Endothelial cell of umbilical vein (primary cell): Measurements from ENCODE around the gene KATNAL1. TPM values are rescaled to one million over a fixed set of nuclear protein-coding genes. Genes with fewer than 3 reads are reported as not detected.

Experiments used
- BruUV-seq: library from RNA; stranded (reverse); fragments of 400-500 nt; replicated peaks from 2 replicates; lab custom pipeline; 2021; lab: Mats Ljungman, UMichigan
- CTCF ChIA-PET: fragments of 300-600, 350-600 bp; sonication (Branson Sonifier 250); formaldehyde crosslinking; loops from one replicate; lab custom pipeline; 2021; ENCODE audit warnings: antibody characterized with exemption, inconsistent platforms; lab: Charles Lee
- POLR2A ChIA-PET: fragments of 300-600, 350-600 bp; sonication (Branson Sonifier 250); formaldehyde crosslinking; loops from one replicate; lab custom pipeline; 2021; ENCODE audit warnings: antibody characterized with exemption, inconsistent platforms; lab: Charles Lee
- DNase-seq: peaks from one replicate; pipeline ENCODE4 v3.0.0-alpha.2; 2011; ENCODE audit warnings: low read depth, low spot score
- FAIRE-seq: peaks from 2 replicates; lab custom pipeline; 2011; peaks lifted over from hg19 to GRCh38; lab: Jason Lieb, UNC
- H2AFZ ChIP-seq: 2 replicates; pipeline ENCODE4 v1.6.0; 2012; ENCODE audit warnings: low read depth, low read length, control low read depth, inconsistent platforms
- H3K27ac ChIP-seq: 2 replicates; pipeline ENCODE4 v1.5.1; 2011; ENCODE audit warnings: low read depth, mild to moderate bottlenecking, control low read depth, low read length, moderate library complexity; ENCODE audit not compliant: insufficient read depth
- H3K27me3 ChIP-seq, 2 experiments: 2 replicates each; pipeline versions ENCODE4 v1.6.0 to v1.6.1; 2011; ENCODE audit warnings: low read length in 2 of 2, mixed read lengths in 1 of 2; ENCODE audit not compliant: control insufficient read depth in 2 of 2, insufficient read depth in 2 of 2
- H3K36me3 ChIP-seq, 2 experiments: 2 replicates in 1 of 2; 3 replicates in 1 of 2; pipeline ENCODE4 v1.5.1; 2011; ENCODE audit warnings: low read length in 2 of 2, mild to moderate bottlenecking in 1 of 2, moderate library complexity in 1 of 2; ENCODE audit not compliant: control insufficient read depth in 2 of 2, insufficient read depth in 2 of 2; ENCODE audit errors: extremely low read depth in 1 of 2
- H3K4me1 ChIP-seq: 3 replicates; pipeline ENCODE4 v1.5.1; 2011; ENCODE audit warnings: mild to moderate bottlenecking, low read length; ENCODE audit not compliant: control insufficient read depth, insufficient read depth; ENCODE audit errors: extremely low read depth
- H3K4me2 ChIP-seq: 2 replicates; pipeline ENCODE4 v1.6.1; 2011; ENCODE audit warnings: low read length, control low read depth, mixed read lengths; ENCODE audit not compliant: insufficient read depth
- H3K4me3 ChIP-seq, 3 experiments: fragments of 200-600 bp in 1 of 3; sonication (generic), shearing (Covaris generic) in 1 of 3; replicated peaks in 1 of 3; 2 replicates each; pipeline ENCODE4 v1.5.1; 2011 to 2016; ENCODE audit warnings: control low read depth in 3 of 3, low read length in 3 of 3, mild to moderate bottlenecking in 2 of 3, inconsistent platforms in 1 of 3, low read depth in 1 of 3, moderate library complexity in 1 of 3; ENCODE audit not compliant: insufficient read depth in 1 of 3
- H3K79me2 ChIP-seq: 2 replicates; pipeline ENCODE4 v1.6.0; 2012; ENCODE audit warnings: low read length, inconsistent platforms; ENCODE audit not compliant: control insufficient read depth, insufficient read depth
- H3K9ac ChIP-seq: replicated peaks from 2 replicates; pipeline ENCODE3; 2011; ENCODE audit warnings: low read length, control low read depth; ENCODE audit not compliant: insufficient read depth; ENCODE audit errors: extremely low read depth
- H3K9me1 ChIP-seq: replicated peaks from 3 replicates; pipeline ENCODE4 v1.6.0; 2011; ENCODE audit warnings: mild to moderate bottlenecking, low read length; ENCODE audit not compliant: control insufficient read depth, insufficient read depth; ENCODE audit errors: extremely low read depth
- H3K9me3 ChIP-seq: replicated peaks from 2 replicates; pipeline ENCODE4 v1.5.1; 2012; ENCODE audit warnings: low read length, inconsistent platforms; ENCODE audit not compliant: control insufficient read depth, insufficient read depth
- H4K20me1 ChIP-seq: replicated peaks from 2 replicates; pipeline ENCODE3; 2011; ENCODE audit warnings: mild to moderate bottlenecking, low read length; ENCODE audit not compliant: control insufficient read depth, insufficient read depth; ENCODE audit errors: extremely low read depth
- EZH2 ChIP-seq: IDR thresholded peaks from 2 replicates; pipeline ENCODE4 v1.6.1; 2012; ENCODE audit warnings: borderline replicate concordance, low read depth, mild to moderate bottlenecking, moderate library complexity, low read length, inconsistent platforms; ENCODE audit not compliant: severe bottlenecking
- FOS ChIP-seq: IDR thresholded peaks from 2 replicates; pipeline ENCODE4 v1.6.1; 2011; ENCODE audit warnings: mild to moderate bottlenecking, low read length, moderate library complexity, borderline replicate concordance; ENCODE audit not compliant: insufficient read depth
- GATA2 ChIP-seq: IDR thresholded peaks from 2 replicates; pipeline ENCODE4 v1.7.0; 2011; ENCODE audit warnings: low read depth, mild to moderate bottlenecking, moderate library complexity, mixed read lengths, low read length; ENCODE audit not compliant: insufficient read length, insufficient read depth
- JUN ChIP-seq: IDR thresholded peaks from 2 replicates; pipeline ENCODE4 v1.6.1; 2011; ENCODE audit warnings: borderline replicate concordance, low read depth; ENCODE audit not compliant: insufficient read length, insufficient read depth
- MYC ChIP-seq: IDR thresholded peaks from one replicate; pipeline ENCODE4 v1.6.1; 2011; ENCODE audit warnings: mild to moderate bottlenecking, low read depth, low read length
- POLR2A ChIP-seq: IDR thresholded peaks from 2 replicates; pipeline ENCODE4 v1.6.1; 2012; ENCODE audit warnings: low read depth, mild to moderate bottlenecking, control low read depth, low read length
- POLR2AphosphoS5 ChIP-seq: IDR thresholded peaks from 2 replicates; pipeline ENCODE4 v1.6.1; 2012; ENCODE audit warnings: low read depth, mild to moderate bottlenecking, control low read depth, low read length, moderate library complexity; ENCODE audit not compliant: insufficient read depth
- dilution Hi-C: fragments of 300-500 bp; cut with MboI; formaldehyde crosslinking; loops from one replicate; pipeline ENCODE4 v1.15.0; 2019; ENCODE audit warnings: low sequenced_read_pairs; ENCODE audit not compliant: extremely low pct_ligation_motif_present
- intact Hi-C: fragments of 100-400 bp; cut with micrococcal nuclease; formaldehyde crosslinking; loops from one replicate; pipeline ENCODE4 v1.10.0; 2022
- polyA plus RNA-seq, 4 experiments: library from polyadenylated mRNA; depleted of rRNA in 3 of 4; stranded (reverse) in 3 of 4; unstranded in 1 of 4; fragments of >200 nt; gene quantifications; 2 replicates each; pipeline versions ENCODE4 v1.2.1 to v1.2.3, GENCODE V29; 2011 to 2012; ENCODE audit warnings: missing spikeins in 1 of 4
- small RNA-seq: library from RNA; depleted of rRNA; stranded (forward); fragments of <200 nt; gene quantifications from one replicate; pipeline ENCODE3, GENCODE V24; 2012; ENCODE audit warnings: low replicate concordance, low read depth; ENCODE audit not compliant: insufficient read depth, insufficient read length
- total RNA-seq: library from RNA; stranded (reverse); gene quantifications from 2 replicates; pipeline ENCODE4 v1.2.3, GENCODE V29; 2021
- TF ChIP-seq, protein P1 (sequence below): IDR thresholded peaks from 2 replicates; pipeline ENCODE4 v1.6.1; 2011; ENCODE audit not compliant: insufficient read depth, insufficient read length
- TF ChIP-seq, protein P2 (sequence below), 2 donors: IDR thresholded peaks; 1 replicate in 1 of 2; 2 replicates in 1 of 2; pipeline ENCODE4 v1.5.1; 2011; ENCODE audit warnings: low read length in 2 of 2, mild to moderate bottlenecking in 2 of 2, moderate library complexity in 2 of 2, control low read depth in 1 of 2, inconsistent platforms in 1 of 2, low read depth in 1 of 2; ENCODE audit not compliant: insufficient read depth in 1 of 2; ENCODE audit errors: extremely low read depth in 1 of 2

The KATNAL1 gene
- total and polyA plus RNA-seq, 2 donors (not counting 3 experiments of a cell fraction or from before 2014, with no cell fraction given) = 7.2 to 49.2 TPM

DNA sequence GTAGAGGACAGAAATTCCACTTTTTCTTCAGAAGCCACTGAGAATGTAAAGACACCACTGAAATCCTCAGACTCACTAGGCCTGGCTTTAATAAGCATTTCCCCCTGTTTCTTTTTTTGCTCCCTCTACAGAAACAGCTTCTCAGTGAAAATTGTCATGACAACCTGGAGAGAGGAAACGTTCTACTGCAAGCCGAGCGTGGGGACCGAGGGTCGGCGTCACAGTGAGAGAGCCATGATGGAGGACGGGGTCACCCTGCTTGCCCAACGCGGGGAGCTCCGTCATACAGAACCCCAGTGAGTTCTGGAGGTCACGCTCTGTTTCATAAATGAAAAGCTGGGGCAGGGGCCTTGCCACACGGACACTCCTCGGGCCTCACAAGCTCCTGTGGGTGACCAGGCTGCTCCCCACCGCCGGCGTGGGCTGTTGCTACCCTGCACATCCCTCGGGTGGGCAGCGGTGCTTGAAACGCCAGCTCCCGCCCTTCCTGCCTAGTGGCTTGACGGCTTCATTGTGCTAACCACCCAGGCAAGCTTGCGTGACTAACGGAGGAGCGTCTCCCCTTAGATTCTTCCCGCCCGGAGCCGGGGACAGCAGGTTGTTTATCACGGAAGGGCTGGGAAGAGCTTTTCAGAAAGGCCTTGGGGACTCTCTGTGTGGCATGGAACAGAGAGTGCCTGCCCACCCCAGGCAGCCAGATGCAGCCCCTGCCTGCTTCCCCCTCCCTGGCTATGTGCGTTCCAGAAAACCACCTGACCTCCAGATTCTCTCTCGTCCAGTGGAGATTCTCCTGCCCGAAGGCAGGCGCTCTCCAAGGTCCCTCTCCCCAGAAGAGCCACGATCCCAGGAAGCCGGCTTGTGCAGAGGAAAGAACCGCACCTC is 153.6 kb downstream of the KATNAL1 start:
- Histone ChIP-seq H3K4me3 (no peak overlapping the region), H3K9me3 (no peaks in the 10 kb centered on the region), H4K20me1 (no peaks in the 10 kb centered on the region), H3K79me2 (no peaks in the 10 kb centered on the region), H3K4me1 (no peaks in the 10 kb centered on the region), H3K27ac (no peak overlapping the region), H3K9me1 (no peaks in the 10 kb centered on the region), H3K9ac (no peak overlapping the region), H3K36me3 (no peaks in the 10 kb centered on the region), H2AFZ (no peak overlapping the region), H3K4me2 (no peak overlapping the region), H3K27me3 (peaks cover 0 to 3% of the 10 kb centered on the region in 2 experiments)
- DNase-seq (no peak), FAIRE-seq (no peak)
- BruUV-seq = no TSS peak
- intact Hi-C loops = no loop called here
- ChIA-PET CTCF (interaction anchor here (3.0 kb wide), 1 partner anchor 21 kb away, joined by 16 read pairs; no protein-coding TSS in a partner anchor), POLR2A (no interaction called here)
- TF ChIP-seq MYC = no peak
- TF ChIP-seq, protein P1, sequence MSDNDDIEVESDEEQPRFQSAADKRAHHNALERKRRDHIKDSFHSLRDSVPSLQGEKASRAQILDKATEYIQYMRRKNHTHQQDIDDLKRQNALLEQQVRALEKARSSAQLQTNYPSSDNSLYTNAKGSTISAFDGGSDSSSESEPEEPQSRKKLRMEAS = no peak
- TF ChIP-seq FOS = no peak
- TF ChIP-seq GATA2 = no peak
- TF ChIP-seq POLR2A = no peak
- no peak for TF ChIP-seq JUN
- TF ChIP-seq, protein P2, sequence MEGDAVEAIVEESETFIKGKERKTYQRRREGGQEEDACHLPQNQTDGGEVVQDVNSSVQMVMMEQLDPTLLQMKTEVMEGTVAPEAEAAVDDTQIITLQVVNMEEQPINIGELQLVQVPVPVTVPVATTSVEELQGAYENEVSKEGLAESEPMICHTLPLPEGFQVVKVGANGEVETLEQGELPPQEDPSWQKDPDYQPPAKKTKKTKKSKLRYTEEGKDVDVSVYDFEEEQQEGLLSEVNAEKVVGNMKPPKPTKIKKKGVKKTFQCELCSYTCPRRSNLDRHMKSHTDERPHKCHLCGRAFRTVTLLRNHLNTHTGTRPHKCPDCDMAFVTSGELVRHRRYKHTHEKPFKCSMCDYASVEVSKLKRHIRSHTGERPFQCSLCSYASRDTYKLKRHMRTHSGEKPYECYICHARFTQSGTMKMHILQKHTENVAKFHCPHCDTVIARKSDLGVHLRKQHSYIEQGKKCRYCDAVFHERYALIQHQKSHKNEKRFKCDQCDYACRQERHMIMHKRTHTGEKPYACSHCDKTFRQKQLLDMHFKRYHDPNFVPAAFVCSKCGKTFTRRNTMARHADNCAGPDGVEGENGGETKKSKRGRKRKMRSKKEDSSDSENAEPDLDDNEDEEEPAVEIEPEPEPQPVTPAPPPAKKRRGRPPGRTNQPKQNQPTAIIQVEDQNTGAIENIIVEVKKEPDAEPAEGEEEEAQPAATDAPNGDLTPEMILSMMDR (IDR thresholded peaks at IDR 0.05; ENCODE audit: extremely low read depth in 1 of 2, insufficient read depth in 1 of 2, low read depth in 1 of 2, low read length in 2 of 2) = no peak
- TF ChIP-seq EZH2 = no peak
- TF ChIP-seq POLR2AphosphoS5 = no peak
- dilution Hi-C loops = no loop called here

Small RNAs within 50 kb of the gene (small RNA-seq; reads per million reads assigned to genes)
- not detected for gene RNU6-64P

Other genes starting within 250 kb of the KATNAL1 start
- not detected in 2 replicates for gene UBE2L5, start 114.9 kb upstream of the KATNAL1 start, total RNA-seq
- gene UBE2L5, start 114.9 kb upstream of the KATNAL1 start, polyA plus RNA-seq = not detected in 2 replicates
- gene HMGB1, start 158.4 kb upstream of the KATNAL1 start, total RNA-seq = 670 and 675 TPM in 2 replicates
- 50.1 and 111 TPM in 2 replicates for gene HMGB1, start 158.4 kb upstream of the KATNAL1 start, polyA plus RNA-seq